Mesendoderm (in vitro differentiated cells): ENCODE data around the gene NANOS2.
A peak's percentile ranks its signal among the peaks of the same experiment; 100 is the strongest.

Source experiments
- DNase-seq: peaks from one replicate; pipeline ENCODE4 v3.0.0; 2013
- H2AK5ac ChIP-seq: 2 replicates; pipeline ENCODE4 v1.6.1; 2013; ENCODE audit warnings: low read length, inconsistent platforms
- H2BK120ac ChIP-seq: 2 replicates; pipeline ENCODE4 v1.6.1; 2013; ENCODE audit warnings: low read depth, mild to moderate bottlenecking, low read length, moderate library complexity, mixed read lengths
- H2BK15ac ChIP-seq: replicated peaks from 2 replicates; pipeline ENCODE4 v1.6.1; 2013; ENCODE audit warnings: low read depth, mild to moderate bottlenecking, moderate library complexity
- H2BK5ac ChIP-seq: 2 replicates; pipeline ENCODE4 v1.6.1; 2013; ENCODE audit warnings: low read length, inconsistent platforms
- H3K18ac ChIP-seq: 2 replicates; pipeline ENCODE4 v1.6.1; 2013; ENCODE audit warnings: mild to moderate bottlenecking, low read length, mixed read lengths
- H3K23ac ChIP-seq: one replicate; pipeline ENCODE4 v1.6.1; 2013; ENCODE audit warnings: low read length
- H3K27ac ChIP-seq: 2 replicates; pipeline ENCODE4 v1.5.1; 2013; ENCODE audit warnings: low read depth, mild to moderate bottlenecking, inconsistent platforms, low read length, moderate library complexity
- H3K27me3 ChIP-seq: 2 replicates; pipeline ENCODE4 v1.6.1; 2013; ENCODE audit warnings: low read length, control low read depth, mild to moderate bottlenecking, inconsistent platforms; ENCODE audit not compliant: insufficient read depth, poor library complexity
- H3K36me3 ChIP-seq: 2 replicates; pipeline ENCODE4 v1.6.1; 2013; ENCODE audit warnings: low read length, inconsistent platforms; ENCODE audit not compliant: control insufficient read depth, insufficient read depth
- H3K4ac ChIP-seq: one replicate; pipeline ENCODE4 v1.6.1; 2013; ENCODE audit warnings: low read depth, mild to moderate bottlenecking, low read length, moderate library complexity
- H3K4me1 ChIP-seq: 2 replicates; pipeline ENCODE4 v1.6.1; 2013; ENCODE audit warnings: low read depth, low read length, inconsistent platforms; ENCODE audit not compliant: control insufficient read depth
- H3K4me2 ChIP-seq: 2 replicates; pipeline ENCODE4 v1.6.1; 2013; ENCODE audit warnings: low read length
- H3K4me3 ChIP-seq: 2 replicates; pipeline ENCODE4 v1.5.1; 2013; ENCODE audit warnings: mild to moderate bottlenecking, low read length
- H3K56ac ChIP-seq: one replicate; pipeline ENCODE4 v1.6.1; 2013; ENCODE audit warnings: low read length
- H3K79me1 ChIP-seq: 2 replicates; pipeline ENCODE4 v1.6.1; 2013; ENCODE audit warnings: low read length, inconsistent platforms
- H3K79me2 ChIP-seq: 2 replicates; pipeline ENCODE4 v1.6.1; 2013; ENCODE audit warnings: mild to moderate bottlenecking, low read length; ENCODE audit not compliant: control insufficient read depth, insufficient read depth
- H3K9ac ChIP-seq: 2 replicates; pipeline ENCODE4 v1.6.1; 2013; ENCODE audit warnings: low read length, inconsistent platforms
- H4K5ac ChIP-seq: one replicate; pipeline ENCODE4 v1.6.1; 2013; ENCODE audit warnings: low read length
- H4K8ac ChIP-seq: one replicate; pipeline ENCODE4 v1.6.1; 2013; ENCODE audit warnings: low read depth, mild to moderate bottlenecking, control low read depth, low read length, moderate library complexity
- WGBS: extraction: QIAGEN DNeasy Blood & Tissue Kit; methylation state at CpG from one replicate; pipeline ENCODE4 v1.1.7; 2013; ENCODE audit warnings: low lambda C conversion rate, missing lambda C conversion rate; ENCODE audit not compliant: insufficient coverage; ENCODE audit errors: extremely low coverage; 5-methylcytosine and 5-hydroxymethylcytosine counted together

The NANOS2 gene

DNA sequence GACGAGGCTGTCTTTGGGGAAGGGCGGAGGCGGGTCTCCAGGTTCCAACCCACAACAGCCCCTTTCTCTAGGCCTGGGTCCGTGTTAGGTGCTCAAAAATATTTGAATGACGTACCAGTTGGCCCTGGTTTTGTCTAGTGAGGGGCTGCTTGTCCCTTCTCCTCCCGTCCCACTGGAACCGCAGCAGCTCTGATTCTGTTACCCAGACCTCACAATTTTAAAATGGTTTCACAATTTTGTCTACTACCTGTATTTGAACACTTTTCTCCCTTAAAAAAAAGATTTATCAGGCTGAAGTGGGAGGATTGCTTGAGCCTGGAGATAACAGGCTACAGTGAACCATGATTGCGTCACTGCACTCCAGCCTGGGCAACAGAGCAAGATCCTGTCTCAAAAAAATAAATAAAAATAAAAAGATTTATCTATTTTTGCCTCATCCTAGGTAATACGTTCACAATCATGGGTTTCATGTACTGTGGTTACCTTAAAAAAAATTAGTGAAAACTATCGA lies 27.3 kb downstream of the NANOS2 start:
- Histone ChIP-seq H3K4me1 (peaks cover 2% of the 10 kb centered on the region), H3K4ac (peak overlapping the region; percentile 17), H3K79me1 (peaks cover 2% of the 10 kb centered on the region), H4K8ac (peak overlapping the region; percentile 65), H3K4me2 (peak overlapping the region; percentile 76), H4K5ac (no peak overlapping the region), H3K4me3 (no peak overlapping the region), H3K36me3 (no peaks in the 10 kb centered on the region), H3K18ac (peak overlapping the region; percentile 33), H3K9ac (peak overlapping the region; percentile 89), H2BK15ac (no peak overlapping the region), H2AK5ac (no peak overlapping the region), H2BK120ac (no peak overlapping the region), H3K79me2 (peaks cover 5% of the 10 kb centered on the region), H3K56ac (peak overlapping the region; percentile 92), H3K27ac (no peak overlapping the region), H3K23ac (no peak overlapping the region), H3K27me3 (no peaks in the 10 kb centered on the region), H2BK5ac (no peak overlapping the region)
- DNase-seq, result no peak
- no CpG with 5 or more reads among the region's 10 CpGs for WGBS

- peak overlapping the region; percentile 78 for H3K27ac ChIP-seq
- peaks cover 5% of the 10 kb centered on the region for H3K79me2 ChIP-seq
- H3K4ac ChIP-seq, result peak overlapping the region; percentile 17
- no CpG with 5 or more reads among the region's 32 CpGs for WGBS
- H3K4me2 ChIP-seq, result peak overlapping the region; percentile 81
- H3K4me3 ChIP-seq, result peak overlapping the region; percentile 71
- DNase-seq, result peak; percentile 97
- no peak overlapping the region for H2BK5ac ChIP-seq
- peak overlapping the region; percentile 92 for H3K56ac ChIP-seq
- no peaks in the 10 kb centered on the region for H3K27me3 ChIP-seq
- peak overlapping the region; percentile 83 for H4K8ac ChIP-seq
- H3K79me1 ChIP-seq, result peaks cover 2% of the 10 kb centered on the region
- peak overlapping the region; percentile 89 for H3K9ac ChIP-seq
- H2BK120ac ChIP-seq, result no peak overlapping the region
- H3K23ac ChIP-seq, result no peak overlapping the region
- H2AK5ac ChIP-seq, result no peak overlapping the region
- H3K18ac ChIP-seq, result peak overlapping the region; percentile 51
- no peaks in the 10 kb centered on the region for H3K36me3 ChIP-seq
- H3K4me1 ChIP-seq, result peaks cover 7% of the 10 kb centered on the region
- H4K5ac ChIP-seq, result no peak overlapping the region
- no peak overlapping the region for H2BK15ac ChIP-seq
Measured at GRCh38 chr19:45886427-45887199, 28.0 kb downstream of the NANOS2 start.

GRCh38 chr19:45885556-45886426 lies 28.8 kb downstream of the NANOS2 start, which contains the start of gene IRF2BP1:
IRF2BP1 (minus strand) TSS chr19:45886141; CDS start chr19:45885774, 367 bp downstream.
- Histone ChIP-seq H3K27ac (peak within 1 kb of the TSS; percentile 78), H4K8ac (peak within 1 kb of the TSS; percentile 83), H3K79me1 (peaks cover 2% of the 10 kb centered on the region), H3K23ac (peak within 1 kb of the TSS; percentile 20), H3K56ac (peak within 1 kb of the TSS; percentile 92), H2BK120ac (no peak within 1 kb of the TSS), H3K4ac (peak within 1 kb of the TSS; percentile 25), H4K5ac (no peak within 1 kb of the TSS), H2AK5ac (no peak within 1 kb of the TSS), H3K27me3 (no peaks in the 10 kb centered on the region), H3K4me2 (peak within 1 kb of the TSS; percentile 81), H2BK5ac (no peak within 1 kb of the TSS), H3K18ac (peak within 1 kb of the TSS; percentile 68), H3K36me3 (no peaks in the 10 kb centered on the region), H3K4me1 (peaks cover 13% of the 10 kb centered on the region), H3K79me2 (peaks cover 5% of the 10 kb centered on the region), H3K9ac (peak within 1 kb of the TSS; percentile 89), H2BK15ac (no peak within 1 kb of the TSS), H3K4me3 (peak within 1 kb of the TSS; percentile 71)
- WGBS, result no CpG with 5 or more reads among the region's 107 CpGs
- DNase-seq, result peak; percentile 96

DNA sequence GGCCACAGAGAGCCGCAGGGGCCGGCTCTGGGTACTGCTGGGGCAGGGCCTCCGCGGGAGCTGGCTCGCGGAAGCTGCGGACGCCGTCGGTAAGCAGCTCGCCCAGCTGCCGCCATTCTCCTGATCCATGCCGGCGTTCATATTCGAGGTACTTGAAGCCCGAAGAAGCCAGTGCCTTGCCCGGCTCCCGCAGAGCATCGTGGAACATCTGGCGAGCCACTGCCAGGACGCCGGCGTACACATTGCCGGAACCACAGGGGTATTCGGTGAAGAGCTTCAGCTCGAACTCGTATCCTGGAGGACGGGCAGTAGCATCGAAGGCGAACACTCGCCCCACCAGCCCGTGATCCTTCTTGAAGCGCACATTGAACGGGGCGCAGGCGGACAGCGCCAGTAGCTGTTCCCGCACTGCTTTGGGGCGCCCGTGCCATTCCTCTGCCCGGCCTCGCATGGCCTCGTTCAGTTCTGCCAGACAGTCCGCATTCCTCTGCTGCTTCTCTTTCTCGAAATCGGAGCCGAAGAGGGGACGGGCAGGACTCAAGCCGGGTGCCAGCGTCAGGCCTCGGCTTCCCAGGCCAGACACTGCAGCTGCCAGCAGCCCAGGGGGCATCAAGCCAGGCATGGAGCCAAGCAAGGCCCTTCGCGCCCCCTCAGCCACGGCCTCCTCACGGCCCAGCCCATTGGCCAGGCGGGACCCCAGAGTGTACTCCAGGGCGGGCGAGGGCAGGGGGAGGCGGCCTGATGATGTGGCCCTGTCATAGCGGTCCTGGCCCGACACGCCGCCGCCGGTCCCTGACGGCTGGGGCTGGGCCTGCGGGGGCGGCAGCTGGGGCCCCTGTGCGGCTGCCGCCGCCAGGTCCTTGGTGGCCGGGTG lies 29.7 kb downstream of the NANOS2 start:
- H4K5ac ChIP-seq, result no peak overlapping the region
- H3K27me3 ChIP-seq, result no peaks in the 10 kb centered on the region
- WGBS, result no CpG with 5 or more reads among the region's 72 CpGs
- H3K4me3 ChIP-seq, result peak overlapping the region; percentile 41
- H3K79me1 ChIP-seq, result peaks cover 2% of the 10 kb centered on the region
- peak overlapping the region; percentile 87 for H3K56ac ChIP-seq
- DNase-seq, result peak; percentile 44
- peak overlapping the region; percentile 68 for H3K18ac ChIP-seq
- H3K27ac ChIP-seq, result peak overlapping the region; percentile 70
- peak overlapping the region; percentile 25 for H3K4ac ChIP-seq
- H3K79me2 ChIP-seq, result peaks cover 5% of the 10 kb centered on the region
- peak overlapping the region; percentile 20 for H3K23ac ChIP-seq
- H2BK120ac ChIP-seq, result no peak overlapping the region
- peak overlapping the region; percentile 78 for H3K9ac ChIP-seq
- H4K8ac ChIP-seq, result no peak overlapping the region
- H3K4me2 ChIP-seq, result peak overlapping the region; percentile 27
- H3K4me1 ChIP-seq, result peaks cover 13% of the 10 kb centered on the region
- H2BK15ac ChIP-seq, result no peak overlapping the region
- no peak overlapping the region for H2BK5ac ChIP-seq
- no peak overlapping the region for H2AK5ac ChIP-seq
- no peaks in the 10 kb centered on the region for H3K36me3 ChIP-seq
